ENCODE data around the gene DMWD. TPM values are rescaled to one million over a fixed set of nuclear protein-coding genes. Genes with fewer than 3 reads are reported as not detected.

The DMWD gene, protein sequence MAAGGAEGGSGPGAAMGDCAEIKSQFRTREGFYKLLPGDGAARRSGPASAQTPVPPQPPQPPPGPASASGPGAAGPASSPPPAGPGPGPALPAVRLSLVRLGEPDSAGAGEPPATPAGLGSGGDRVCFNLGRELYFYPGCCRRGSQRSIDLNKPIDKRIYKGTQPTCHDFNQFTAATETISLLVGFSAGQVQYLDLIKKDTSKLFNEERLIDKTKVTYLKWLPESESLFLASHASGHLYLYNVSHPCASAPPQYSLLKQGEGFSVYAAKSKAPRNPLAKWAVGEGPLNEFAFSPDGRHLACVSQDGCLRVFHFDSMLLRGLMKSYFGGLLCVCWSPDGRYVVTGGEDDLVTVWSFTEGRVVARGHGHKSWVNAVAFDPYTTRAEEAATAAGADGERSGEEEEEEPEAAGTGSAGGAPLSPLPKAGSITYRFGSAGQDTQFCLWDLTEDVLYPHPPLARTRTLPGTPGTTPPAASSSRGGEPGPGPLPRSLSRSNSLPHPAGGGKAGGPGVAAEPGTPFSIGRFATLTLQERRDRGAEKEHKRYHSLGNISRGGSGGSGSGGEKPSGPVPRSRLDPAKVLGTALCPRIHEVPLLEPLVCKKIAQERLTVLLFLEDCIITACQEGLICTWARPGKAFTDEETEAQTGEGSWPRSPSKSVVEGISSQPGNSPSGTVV
- total RNA-seq (2014; rRNA removed; shearing (Covaris generic)), result 27.1 and 43.2 TPM in 2 replicates
- 44.0 and 57.3 TPM in 2 replicates for total RNA-seq (2022)
- Bru-seq, nascent RNA, result percentile 61 among the genes with signal in this experiment
- percentile 81 among the genes with signal in this experiment for BruChase-seq, experiment 1, labeled RNA remaining after a 6-hour chase
- percentile 77 among the genes with signal in this experiment for BruChase-seq, experiment 2, labeled RNA remaining after a 2-hour chase
- long read RNA-seq, transcript DMWD-205 (2 exons, 643 nt), result minor isoform, 7 of 50 reads
- long read RNA-seq, transcript DMWD-201 (5 exons, 3,305 nt), result minor isoform, 11 of 50 reads
- long read RNA-seq, transcript DMWD-202 (4 exons, 3,292 nt), result major isoform, 18 of 50 reads
- long read RNA-seq, partial matches to known transcripts, result 9 of 50 reads
- long read RNA-seq, other reads (novel, unspliced or antisense), result 5 of 50 reads

DNA sequence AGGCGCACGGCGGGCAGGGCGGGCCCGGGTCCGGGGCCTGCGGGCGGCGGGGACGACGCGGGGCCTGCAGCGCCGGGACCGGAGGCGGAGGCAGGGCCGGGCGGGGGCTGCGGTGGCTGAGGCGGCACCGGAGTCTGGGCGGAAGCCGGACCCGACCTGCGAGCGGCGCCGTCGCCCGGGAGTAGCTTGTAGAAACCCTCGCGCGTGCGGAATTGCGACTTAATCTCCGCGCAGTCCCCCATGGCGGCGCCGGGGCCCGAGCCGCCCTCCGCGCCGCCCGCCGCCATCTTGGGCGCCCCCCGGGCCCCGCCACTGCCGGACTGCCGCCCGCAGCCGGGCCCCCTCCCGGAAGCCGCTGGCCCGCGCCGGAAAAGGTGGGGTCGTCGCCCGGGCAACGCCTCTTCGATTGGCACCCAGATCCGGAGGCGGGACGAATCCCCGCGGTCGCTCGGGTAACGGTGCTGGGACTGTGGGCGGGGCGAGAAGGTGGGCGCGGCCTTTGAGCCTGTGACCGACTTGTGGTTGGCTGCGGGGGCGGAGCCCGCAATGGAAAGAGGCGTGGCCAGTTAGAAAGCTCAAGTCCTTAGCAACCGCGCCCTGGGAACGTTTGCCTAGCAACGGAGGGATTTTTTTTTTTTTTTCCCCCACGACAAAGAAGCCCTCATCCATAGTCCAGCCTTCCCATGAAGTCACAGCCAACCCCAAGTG, at the start of gene DMWD:
DMWD (minus strand) TSS at position 376 of the 708 bp plus-strand sequence; CDS start at position 287, 89 bp downstream.
- Histone ChIP-seq H3K4me2 (ENCODE audit: low read length) (peak within 1 kb of the TSS; percentile 100), H3K9me2 (ENCODE audit: insufficient read depth, low read length) (no peaks in the 10 kb centered on the region), H4K20me1 (ENCODE audit: insufficient read depth, low read length) (0 out of 2 replicates have a peak, but pooled peaks cover 11% of the 10 kb centered on the region), H2AFZ (ENCODE audit: low read length) (no peak within 1 kb of the TSS), H3K4me1 (ENCODE audit: insufficient read depth, low read length, poor library complexity, severe bottlenecking) (peaks cover 25% of the 10 kb centered on the region), H3K9me3 (ENCODE audit: low read length) (no peaks in the 10 kb centered on the region), H3K79me2 (ENCODE audit: insufficient read depth, low read depth, low read length) (peaks cover 11% of the 10 kb centered on the region; the same call in 1 of the 2 replicates), H3K36me3 (ENCODE audit: insufficient read depth, low read length) (peaks cover 22% of the 10 kb centered on the region), H3K27ac (ENCODE audit: low read depth, low read length, poor library complexity, severe bottlenecking) (no peak within 1 kb of the TSS), H3K4me3 (ENCODE audit: low read depth, low read length, poor library complexity, severe bottlenecking) (peak within 1 kb of the TSS; percentile 94)
- TF ChIP-seq, protein P1, sequence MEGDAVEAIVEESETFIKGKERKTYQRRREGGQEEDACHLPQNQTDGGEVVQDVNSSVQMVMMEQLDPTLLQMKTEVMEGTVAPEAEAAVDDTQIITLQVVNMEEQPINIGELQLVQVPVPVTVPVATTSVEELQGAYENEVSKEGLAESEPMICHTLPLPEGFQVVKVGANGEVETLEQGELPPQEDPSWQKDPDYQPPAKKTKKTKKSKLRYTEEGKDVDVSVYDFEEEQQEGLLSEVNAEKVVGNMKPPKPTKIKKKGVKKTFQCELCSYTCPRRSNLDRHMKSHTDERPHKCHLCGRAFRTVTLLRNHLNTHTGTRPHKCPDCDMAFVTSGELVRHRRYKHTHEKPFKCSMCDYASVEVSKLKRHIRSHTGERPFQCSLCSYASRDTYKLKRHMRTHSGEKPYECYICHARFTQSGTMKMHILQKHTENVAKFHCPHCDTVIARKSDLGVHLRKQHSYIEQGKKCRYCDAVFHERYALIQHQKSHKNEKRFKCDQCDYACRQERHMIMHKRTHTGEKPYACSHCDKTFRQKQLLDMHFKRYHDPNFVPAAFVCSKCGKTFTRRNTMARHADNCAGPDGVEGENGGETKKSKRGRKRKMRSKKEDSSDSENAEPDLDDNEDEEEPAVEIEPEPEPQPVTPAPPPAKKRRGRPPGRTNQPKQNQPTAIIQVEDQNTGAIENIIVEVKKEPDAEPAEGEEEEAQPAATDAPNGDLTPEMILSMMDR (conservative IDR thresholded peaks at IDR 0.05; ENCODE audit: low read length), result no peak
- no peak for TF ChIP-seq EZH2phosphoT487 (IDR thresholded peaks at IDR 0.05; ENCODE audit: borderline replicate concordance, low read depth, low read length)
- ChIA-PET CTCF (ENCODE audit: unreplicated experiment) (interaction anchor here (0.6 to 1.0 kb wide), 2 partner anchors 11 to 203 kb away, joined by 3 to 5 read pairs; partner anchors contain the start of gene CCDC61), POLR2A (no interaction called here)
- intact Hi-C loops (cut with micrococcal nuclease; ENCODE audit: unreplicated experiment), result no loop called here
- peak; percentile 99 for DNase-seq (ENCODE audit: low spot score)
- BruUV-seq (replicated peaks), result no TSS peak

DNA sequence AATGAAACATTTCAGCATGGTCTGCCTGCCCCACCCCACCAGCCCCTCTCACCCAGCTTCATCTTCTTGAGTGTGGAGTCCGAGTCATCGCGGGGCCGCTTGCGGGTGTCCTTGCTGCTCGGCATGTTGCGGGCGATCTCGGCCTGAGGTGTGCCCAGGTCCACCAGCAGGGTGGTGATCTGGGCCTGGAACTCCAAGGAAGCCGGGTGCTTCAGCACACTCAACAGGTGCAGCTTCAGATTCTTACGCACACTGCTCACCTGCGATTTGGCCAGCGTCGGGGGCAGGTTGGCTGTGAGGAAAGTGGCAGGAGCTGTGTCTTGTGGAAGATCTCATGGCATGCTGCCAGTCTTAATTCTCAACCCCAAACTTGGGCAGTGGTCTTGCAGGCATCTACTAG, 49.6 kb upstream of the DMWD start:
- Histone ChIP-seq H3K9me3 (ENCODE audit: low read length) (peaks cover 4% of the 10 kb centered on the region; the same call in 1 of the 2 replicates), H3K4me3 (ENCODE audit: low read depth, low read length, poor library complexity, severe bottlenecking) (no peak overlapping the region), H4K20me1 (ENCODE audit: insufficient read depth, low read length) (no peaks in the 10 kb centered on the region), H3K36me3 (ENCODE audit: insufficient read depth, low read length) (peaks cover 98% of the 10 kb centered on the region), H3K27ac (ENCODE audit: low read depth, low read length, poor library complexity, severe bottlenecking) (no peak overlapping the region), H2AFZ (ENCODE audit: low read length) (no peak overlapping the region), H3K9me2 (ENCODE audit: insufficient read depth, low read length) (no peaks in the 10 kb centered on the region), H3K4me2 (ENCODE audit: low read length) (no peak overlapping the region), H3K79me2 (ENCODE audit: insufficient read depth, low read depth, low read length) (no peaks in the 10 kb centered on the region), H3K4me1 (ENCODE audit: insufficient read depth, low read length, poor library complexity, severe bottlenecking) (no peaks in the 10 kb centered on the region)
- ChIA-PET POLR2A (interaction anchor here (0.6 kb wide), 1 partner anchor 17 kb away, joined by 3 read pairs; no protein-coding TSS in a partner anchor), CTCF (ENCODE audit: unreplicated experiment) (no interaction called here)
- intact Hi-C loops (cut with micrococcal nuclease; ENCODE audit: unreplicated experiment), result no loop called here
- TF ChIP-seq, protein P1 (conservative IDR thresholded peaks at IDR 0.05; ENCODE audit: low read length), result no peak
- no peak for TF ChIP-seq EZH2phosphoT487 (IDR thresholded peaks at IDR 0.05; ENCODE audit: borderline replicate concordance, low read depth, low read length)
- DNase-seq (ENCODE audit: low spot score), result no peak
- BruUV-seq (replicated peaks), result no TSS peak

Data from OCI-LY7 (cell line).